Lower leg skin (tissue), 3 donors: ENCODE data around the gene PRODH.
"Not testable (repeated sequence)": the region's sequence is repeated elsewhere in the genome, so short reads cannot be mapped to it uniquely, and the experiment has no call there.

Experiments
- POLR2A ChIP-seq, 2 donors: fragments of 450-650 bp; IDR thresholded peaks; one replicate each; pipeline ENCODE4 v1.6.1; 2016 to 2017; ENCODE audit warnings: antibody characterized with exemption in 2 of 2, mild to moderate bottlenecking in 1 of 2, moderate library complexity in 1 of 2
- TF ChIP-seq, protein P1 (sequence below), 3 donors: fragments of 450-650 bp; IDR thresholded peaks; one replicate each; pipeline ENCODE4 v1.5.1; 2016; ENCODE audit warnings: antibody characterized with exemption in 3 of 3, mild to moderate bottlenecking in 3 of 3, moderate library complexity in 2 of 3

DNA sequence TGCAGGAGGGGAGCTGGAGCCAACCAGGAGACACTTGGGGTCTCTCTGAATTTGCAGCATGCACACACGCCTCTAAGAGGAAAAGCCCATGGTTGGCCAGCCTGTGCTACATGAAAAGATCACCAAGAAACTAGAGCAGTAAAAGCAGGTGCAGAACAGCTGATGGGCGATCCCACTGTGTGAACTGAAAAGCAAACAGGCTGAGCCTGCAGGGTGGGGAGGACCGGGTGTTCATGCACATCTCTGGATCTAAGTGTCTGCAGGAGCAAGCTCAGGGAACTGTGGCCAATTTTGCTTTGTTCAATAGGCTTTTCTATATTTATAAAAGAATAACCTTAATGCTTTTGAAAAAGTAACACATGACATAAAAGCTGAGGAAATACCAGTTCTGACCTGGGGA is 18.3 kb downstream of the PRODH start:
- TF ChIP-seq, protein P1, sequence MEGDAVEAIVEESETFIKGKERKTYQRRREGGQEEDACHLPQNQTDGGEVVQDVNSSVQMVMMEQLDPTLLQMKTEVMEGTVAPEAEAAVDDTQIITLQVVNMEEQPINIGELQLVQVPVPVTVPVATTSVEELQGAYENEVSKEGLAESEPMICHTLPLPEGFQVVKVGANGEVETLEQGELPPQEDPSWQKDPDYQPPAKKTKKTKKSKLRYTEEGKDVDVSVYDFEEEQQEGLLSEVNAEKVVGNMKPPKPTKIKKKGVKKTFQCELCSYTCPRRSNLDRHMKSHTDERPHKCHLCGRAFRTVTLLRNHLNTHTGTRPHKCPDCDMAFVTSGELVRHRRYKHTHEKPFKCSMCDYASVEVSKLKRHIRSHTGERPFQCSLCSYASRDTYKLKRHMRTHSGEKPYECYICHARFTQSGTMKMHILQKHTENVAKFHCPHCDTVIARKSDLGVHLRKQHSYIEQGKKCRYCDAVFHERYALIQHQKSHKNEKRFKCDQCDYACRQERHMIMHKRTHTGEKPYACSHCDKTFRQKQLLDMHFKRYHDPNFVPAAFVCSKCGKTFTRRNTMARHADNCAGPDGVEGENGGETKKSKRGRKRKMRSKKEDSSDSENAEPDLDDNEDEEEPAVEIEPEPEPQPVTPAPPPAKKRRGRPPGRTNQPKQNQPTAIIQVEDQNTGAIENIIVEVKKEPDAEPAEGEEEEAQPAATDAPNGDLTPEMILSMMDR (IDR thresholded peaks at IDR 0.05): not testable (repeated sequence)
- not testable (repeated sequence) for TF ChIP-seq POLR2A (IDR thresholded peaks at IDR 0.05)
